Measurements from ENCODE around the gene BOLA3.

BOLA3 gene

DNA sequence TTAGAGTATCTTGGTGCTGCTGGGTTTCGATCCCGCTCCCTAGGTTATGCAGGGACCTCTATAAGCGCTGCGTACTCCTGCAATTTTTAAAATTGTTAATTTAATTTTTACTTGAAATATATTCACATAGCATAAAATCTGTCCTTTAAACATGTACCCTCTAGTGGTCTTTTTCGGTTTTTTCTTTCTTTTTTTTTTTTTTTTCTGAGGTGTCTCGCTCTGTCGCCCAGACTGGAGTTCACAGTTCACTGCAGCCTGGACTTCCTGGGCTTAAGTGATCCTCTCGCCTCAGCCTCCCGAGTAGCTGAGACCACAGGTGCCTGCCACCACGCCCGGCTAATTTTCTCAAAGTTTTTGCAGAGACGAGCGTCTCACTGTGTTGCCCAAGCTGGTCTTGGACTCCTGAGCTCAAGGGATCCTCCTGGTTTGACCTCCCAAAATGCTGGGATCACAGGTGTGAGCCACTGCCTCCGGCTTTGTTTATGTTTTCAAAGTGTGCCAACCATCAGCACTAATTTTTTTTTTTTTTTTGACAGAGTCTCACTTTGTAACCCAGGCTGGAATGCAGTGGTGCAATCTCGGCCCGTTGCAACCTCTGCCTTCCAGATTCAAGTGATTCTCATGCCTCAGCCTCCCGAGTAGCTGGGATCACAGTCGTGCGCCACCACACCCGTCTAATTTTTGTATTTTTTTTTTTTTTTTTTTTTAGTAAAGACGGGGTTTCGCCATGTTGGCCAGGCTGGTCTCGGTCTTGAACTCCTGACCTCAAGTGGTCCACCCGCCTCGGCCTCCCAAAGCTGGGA is 31.6 kb upstream of the BOLA3 start:
- Histone ChIP-seq H3K36me3 (ENCODE audit: control insufficient read depth in 2 of 2, insufficient read depth in 2 of 2, low read length in 2 of 2) (no peaks in the 10 kb centered on the region), H3K27ac (ENCODE audit: low read depth in 2 of 2, low read length in 2 of 2) (peak overlapping the region in 1 of 2 donors; percentile 96), H3K9me3 (ENCODE audit: control insufficient read depth in 2 of 2, low read length in 2 of 2) (no peaks in the 10 kb centered on the region), H3K4me3 (ENCODE audit: low read length in 2 of 2) (peak overlapping the region; percentile 71 to 80), H3K4me1 (ENCODE audit: control insufficient read depth in 2 of 2, insufficient read depth in 2 of 2, low read length in 2 of 2) (peaks cover 4 to 9% of the 10 kb centered on the region in 2 donors), H3K9ac (ENCODE audit: low read depth in 1 of 2, low read length in 2 of 2) (peak overlapping the region; percentile 32 to 41), H3K27me3 (ENCODE audit: control insufficient read depth in 2 of 2, insufficient read depth in 2 of 2, low read length in 2 of 2) (no peaks in the 10 kb centered on the region)

DNA sequence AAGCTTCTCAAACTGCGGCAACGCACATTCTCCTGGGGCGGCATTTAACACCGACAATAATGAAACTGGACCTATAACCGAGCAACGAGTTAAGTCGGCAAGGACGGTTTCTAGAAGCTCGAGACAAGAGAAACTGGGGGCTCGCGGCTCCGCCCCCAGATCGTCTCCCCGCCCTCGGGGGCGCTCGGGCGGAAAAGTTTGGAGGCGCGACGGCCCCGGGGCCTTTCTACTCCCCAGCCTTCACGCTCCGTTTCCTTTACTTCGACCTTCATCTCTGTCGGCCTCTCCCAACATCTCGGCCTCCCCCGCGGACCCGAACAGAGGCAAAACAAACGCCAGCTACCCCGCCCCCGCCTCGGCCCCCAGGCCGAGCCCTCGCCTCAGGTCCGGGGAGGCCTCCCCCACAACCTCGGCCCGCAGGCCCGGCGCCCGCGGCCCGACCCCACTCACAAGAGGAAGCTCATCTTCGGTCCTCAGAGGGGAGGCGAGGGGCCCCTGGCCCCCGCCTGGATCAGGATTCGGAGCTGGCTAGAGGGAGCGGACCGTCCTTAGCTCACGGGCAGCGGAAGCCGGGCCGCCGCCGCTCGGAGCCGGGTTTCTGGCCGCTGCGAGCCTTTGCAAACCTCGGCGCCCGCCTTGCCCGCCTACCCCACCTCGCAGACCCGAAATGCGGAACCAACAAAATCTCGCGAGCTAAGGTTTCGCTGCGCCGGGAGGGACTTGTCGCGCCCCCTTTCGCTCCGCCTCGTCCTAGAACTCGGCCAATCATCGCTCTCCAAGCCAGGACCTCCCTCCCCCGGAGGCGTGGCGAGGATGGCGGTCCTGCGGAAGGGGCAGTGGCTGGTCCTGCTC is 30.7 kb upstream of the BOLA3 start, which contains the start of gene MOB1A:
Gene MOB1A (minus strand): TSS at position 669 of the 852 bp plus-strand sequence. CDS start 205 bp downstream, at position 464.
- Histone ChIP-seq H3K27ac (ENCODE audit: low read depth in 2 of 2, low read length in 2 of 2) (peak within 1 kb of the TSS; percentile 96), H3K36me3 (ENCODE audit: control insufficient read depth in 2 of 2, insufficient read depth in 2 of 2, low read length in 2 of 2) (no peaks in the 10 kb centered on the region), H3K4me3 (ENCODE audit: low read length in 2 of 2) (peak within 1 kb of the TSS; percentile 71 to 80), H3K27me3 (ENCODE audit: control insufficient read depth in 2 of 2, insufficient read depth in 2 of 2, low read length in 2 of 2) (no peaks in the 10 kb centered on the region), H3K4me1 (ENCODE audit: control insufficient read depth in 2 of 2, insufficient read depth in 2 of 2, low read length in 2 of 2) (peaks cover 4 to 9% of the 10 kb centered on the region in 2 donors), H3K9me3 (ENCODE audit: control insufficient read depth in 2 of 2, low read length in 2 of 2) (no peaks in the 10 kb centered on the region), H3K9ac (ENCODE audit: low read depth in 1 of 2, low read length in 2 of 2) (peak within 1 kb of the TSS; percentile 66 to 94)

GRCh38 chr2:74177696-74178095 is 30.0 kb upstream of the BOLA3 start:
- H3K9me3 ChIP-seq (ENCODE audit: control insufficient read depth in 2 of 2, low read length in 2 of 2): no peaks in the 10 kb centered on the region
- H3K4me1 ChIP-seq (ENCODE audit: control insufficient read depth in 2 of 2, insufficient read depth in 2 of 2, low read length in 2 of 2): peaks cover 4 to 9% of the 10 kb centered on the region in 2 donors
- H3K4me3 ChIP-seq (ENCODE audit: low read length in 2 of 2): peak overlapping the region; percentile 71 to 80
- H3K27me3 ChIP-seq (ENCODE audit: control insufficient read depth in 2 of 2, insufficient read depth in 2 of 2, low read length in 2 of 2): no peaks in the 10 kb centered on the region
- H3K27ac ChIP-seq (ENCODE audit: low read depth in 2 of 2, low read length in 2 of 2): peak overlapping the region; percentile 96
- peak overlapping the region; percentile 66 to 94 for H3K9ac ChIP-seq (ENCODE audit: low read depth in 1 of 2, low read length in 2 of 2)
- H3K36me3 ChIP-seq (ENCODE audit: control insufficient read depth in 2 of 2, insufficient read depth in 2 of 2, low read length in 2 of 2): no peaks in the 10 kb centered on the region

DNA sequence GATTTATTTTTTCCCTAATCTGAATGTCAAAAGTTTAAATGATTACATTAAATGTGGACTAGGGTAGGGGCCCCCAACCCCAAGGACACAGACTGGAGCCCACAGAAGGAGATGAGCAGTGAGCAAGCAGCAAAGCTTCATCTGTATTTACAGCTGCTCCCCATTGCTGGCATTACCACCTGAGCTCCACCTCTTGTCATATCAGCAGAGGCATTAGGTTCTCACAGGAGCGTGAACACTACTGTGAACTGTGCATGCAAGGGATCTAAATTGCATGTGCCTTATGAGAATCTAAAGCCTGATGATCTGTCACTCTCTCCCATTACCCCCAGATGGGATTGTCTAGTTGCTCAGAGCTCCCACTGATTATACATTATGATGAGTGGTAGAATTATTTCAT is 27.2 kb upstream of the BOLA3 start:
- Histone ChIP-seq H3K9me3 (ENCODE audit: control insufficient read depth in 2 of 2, low read length in 2 of 2) (no peaks in the 10 kb centered on the region), H3K4me3 (ENCODE audit: low read length in 2 of 2) (no peak overlapping the region), H3K36me3 (ENCODE audit: control insufficient read depth in 2 of 2, insufficient read depth in 2 of 2, low read length in 2 of 2) (peaks cover 4 to 15% of the 10 kb centered on the region in 2 donors), H3K27me3 (ENCODE audit: control insufficient read depth in 2 of 2, insufficient read depth in 2 of 2, low read length in 2 of 2) (no peaks in the 10 kb centered on the region), H3K9ac (ENCODE audit: low read depth in 1 of 2, low read length in 2 of 2) (no peak overlapping the region), H3K4me1 (ENCODE audit: control insufficient read depth in 2 of 2, insufficient read depth in 2 of 2, low read length in 2 of 2) (peaks cover 4 to 9% of the 10 kb centered on the region in 2 donors), H3K27ac (ENCODE audit: low read depth in 2 of 2, low read length in 2 of 2) (no peak overlapping the region)

DNA sequence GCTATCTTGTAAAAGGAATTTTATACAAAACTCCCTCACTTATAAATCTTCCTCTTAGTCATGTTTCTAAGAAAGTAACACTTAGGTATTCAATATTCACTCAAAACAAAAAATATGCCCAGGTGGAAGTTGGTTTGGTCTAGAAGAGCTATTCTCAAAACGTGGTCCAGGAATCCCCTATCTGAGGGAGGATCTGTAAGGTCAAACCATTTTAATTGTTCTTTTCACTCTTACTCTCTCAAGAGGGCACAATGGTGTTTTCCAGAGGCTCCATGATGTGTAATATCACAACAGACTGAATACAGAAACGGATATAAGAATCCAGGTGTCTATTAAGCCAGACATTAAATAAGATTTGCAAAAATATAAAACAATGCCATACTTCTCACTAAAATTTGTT is 21.0 kb upstream of the BOLA3 start:
- Histone ChIP-seq H3K4me1 (ENCODE audit: control insufficient read depth in 2 of 2, insufficient read depth in 2 of 2, low read length in 2 of 2) (no peaks in the 10 kb centered on the region), H3K9ac (ENCODE audit: low read depth in 1 of 2, low read length in 2 of 2) (no peak overlapping the region), H3K4me3 (ENCODE audit: low read length in 2 of 2) (no peak overlapping the region), H3K27ac (ENCODE audit: low read depth in 2 of 2, low read length in 2 of 2) (no peak overlapping the region), H3K9me3 (ENCODE audit: control insufficient read depth in 2 of 2, low read length in 2 of 2) (no peaks in the 10 kb centered on the region), H3K27me3 (ENCODE audit: control insufficient read depth in 2 of 2, insufficient read depth in 2 of 2, low read length in 2 of 2) (no peaks in the 10 kb centered on the region), H3K36me3 (ENCODE audit: control insufficient read depth in 2 of 2, insufficient read depth in 2 of 2, low read length in 2 of 2) (peaks cover 34 to 65% of the 10 kb centered on the region in 2 donors)

DNA sequence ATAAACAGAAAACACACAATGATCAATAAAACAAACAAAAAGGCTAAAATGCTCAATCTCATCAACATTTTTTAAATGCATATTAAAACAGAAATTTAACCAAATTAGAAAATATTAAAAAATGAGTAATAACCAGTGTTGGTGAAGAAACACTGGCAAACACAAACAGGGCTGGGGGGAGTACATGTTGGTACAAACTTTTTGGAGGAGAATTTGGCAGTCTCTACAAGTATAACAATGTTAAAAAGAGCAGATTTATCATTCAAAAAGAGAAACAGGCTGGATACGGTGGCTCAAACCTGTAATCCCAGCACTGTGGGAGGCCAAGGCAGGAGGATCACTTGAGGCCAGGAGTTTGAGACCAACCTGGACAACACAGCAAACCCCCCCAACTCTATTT is 17.0 kb upstream of the BOLA3 start:
- no peak overlapping the region for H3K9ac ChIP-seq (ENCODE audit: low read depth in 1 of 2, low read length in 2 of 2)
- no peaks in the 10 kb centered on the region for H3K4me1 ChIP-seq (ENCODE audit: control insufficient read depth in 2 of 2, insufficient read depth in 2 of 2, low read length in 2 of 2)
- H3K9me3 ChIP-seq (ENCODE audit: control insufficient read depth in 2 of 2, low read length in 2 of 2): no peaks in the 10 kb centered on the region
- no peak overlapping the region for H3K4me3 ChIP-seq (ENCODE audit: low read length in 2 of 2)
- H3K27ac ChIP-seq (ENCODE audit: low read depth in 2 of 2, low read length in 2 of 2): no peak overlapping the region
- H3K36me3 ChIP-seq (ENCODE audit: control insufficient read depth in 2 of 2, insufficient read depth in 2 of 2, low read length in 2 of 2): peaks cover 41 to 77% of the 10 kb centered on the region in 2 donors
- no peaks in the 10 kb centered on the region for H3K27me3 ChIP-seq (ENCODE audit: control insufficient read depth in 2 of 2, insufficient read depth in 2 of 2, low read length in 2 of 2)

- H3K27me3 ChIP-seq (ENCODE audit: control insufficient read depth in 2 of 2, insufficient read depth in 2 of 2, low read length in 2 of 2): no peaks in the 10 kb centered on the region
- H3K27ac ChIP-seq (ENCODE audit: low read depth in 2 of 2, low read length in 2 of 2): no peak overlapping the region
- H3K9ac ChIP-seq (ENCODE audit: low read depth in 1 of 2, low read length in 2 of 2): no peak overlapping the region
- peaks cover 52 to 72% of the 10 kb centered on the region in 2 donors for H3K36me3 ChIP-seq (ENCODE audit: control insufficient read depth in 2 of 2, insufficient read depth in 2 of 2, low read length in 2 of 2)
- H3K4me3 ChIP-seq (ENCODE audit: low read length in 2 of 2): no peak overlapping the region
- no peaks in the 10 kb centered on the region for H3K9me3 ChIP-seq (ENCODE audit: control insufficient read depth in 2 of 2, low read length in 2 of 2)
- no peaks in the 10 kb centered on the region for H3K4me1 ChIP-seq (ENCODE audit: control insufficient read depth in 2 of 2, insufficient read depth in 2 of 2, low read length in 2 of 2)
Observed at GRCh38 chr2:74162951-74163350, 15.2 kb upstream of the BOLA3 start.

DNA sequence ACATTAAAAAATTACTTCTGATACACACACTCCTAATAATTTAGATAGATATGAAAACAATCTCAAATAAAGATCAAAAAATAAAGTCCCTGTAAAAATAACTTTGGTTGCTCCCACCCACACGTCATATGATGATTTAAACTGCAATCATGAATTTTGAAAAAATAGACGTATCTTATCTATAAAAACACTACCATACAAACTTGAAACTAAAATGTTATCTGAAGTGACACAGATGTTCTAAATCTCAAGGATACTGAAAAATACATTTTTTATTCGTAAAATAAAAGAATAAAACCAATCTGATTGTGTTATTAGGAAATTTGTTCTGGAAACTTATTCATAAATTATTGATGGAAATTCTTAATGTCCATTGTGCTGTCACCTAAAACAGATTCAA is 8.1 kb upstream of the BOLA3 start:
- Histone ChIP-seq H3K4me1 (ENCODE audit: control insufficient read depth in 2 of 2, insufficient read depth in 2 of 2, low read length in 2 of 2) (no peaks in the 10 kb centered on the region), H3K27me3 (ENCODE audit: control insufficient read depth in 2 of 2, insufficient read depth in 2 of 2, low read length in 2 of 2) (no peaks in the 10 kb centered on the region), H3K36me3 (ENCODE audit: control insufficient read depth in 2 of 2, insufficient read depth in 2 of 2, low read length in 2 of 2) (peaks cover 51 to 60% of the 10 kb centered on the region in 2 donors), H3K27ac (ENCODE audit: low read depth in 2 of 2, low read length in 2 of 2) (no peak overlapping the region), H3K9ac (ENCODE audit: low read depth in 1 of 2, low read length in 2 of 2) (no peak overlapping the region), H3K9me3 (ENCODE audit: control insufficient read depth in 2 of 2, low read length in 2 of 2) (no peaks in the 10 kb centered on the region), H3K4me3 (ENCODE audit: low read length in 2 of 2) (no peak overlapping the region)

GRCh38 chr2:74152954-74153353 is 5.2 kb upstream of the BOLA3 start:
- H3K4me3 ChIP-seq (ENCODE audit: low read length in 2 of 2): no peak overlapping the region
- H3K27me3 ChIP-seq (ENCODE audit: control insufficient read depth in 2 of 2, insufficient read depth in 2 of 2, low read length in 2 of 2): no peaks in the 10 kb centered on the region
- no peak overlapping the region for H3K27ac ChIP-seq (ENCODE audit: low read depth in 2 of 2, low read length in 2 of 2)
- peaks cover 3 to 7% of the 10 kb centered on the region in 2 donors for H3K4me1 ChIP-seq (ENCODE audit: control insufficient read depth in 2 of 2, insufficient read depth in 2 of 2, low read length in 2 of 2)
- H3K9ac ChIP-seq (ENCODE audit: low read depth in 1 of 2, low read length in 2 of 2): no peak overlapping the region
- no peaks in the 10 kb centered on the region for H3K9me3 ChIP-seq (ENCODE audit: control insufficient read depth in 2 of 2, low read length in 2 of 2)
- H3K36me3 ChIP-seq (ENCODE audit: control insufficient read depth in 2 of 2, insufficient read depth in 2 of 2, low read length in 2 of 2): peaks cover 30 to 46% of the 10 kb centered on the region in 2 donors

Measured in mucosa of rectum (tissue), 2 donors.